GM19193 (cell line): ENCODE results near the gene MPC1.
A peak's percentile ranks its signal among the peaks of the same experiment; 100 is the strongest.

Source experiments
- POLR2A ChIP-seq: IDR thresholded peaks from 4 replicates; pipeline ENCODE4 v1.6.1; 2011; ENCODE audit not compliant: insufficient read depth, insufficient read length; ENCODE audit errors: extremely low read depth

The MPC1 gene

GRCh38 chr6:166382933-166383801 is at the start of gene MPC1:
Gene MPC1, minus strand, starts transcription at chr6:166382940. Its CDS starts 64 bp downstream, at chr6:166382876.
- peak; percentile 78 for TF ChIP-seq POLR2A

GRCh38 chr6:166430269-166430668 is 47.5 kb upstream of the MPC1 start:
- no peak for TF ChIP-seq POLR2A

GRCh38 chr6:166424431-166424830 is 41.7 kb upstream of the MPC1 start:
- TF ChIP-seq POLR2A: no peak

- TF ChIP-seq POLR2A: no peak
Measured at GRCh38 chr6:166423781-166424180, 41.0 kb upstream of the MPC1 start.

- no peak for TF ChIP-seq POLR2A
Measured at GRCh38 chr6:166423051-166423745, 40.5 kb upstream of the MPC1 start.

GRCh38 chr6:166422201-166422940 is 39.6 kb upstream of the MPC1 start:
- TF ChIP-seq POLR2A: no peak

- no peak for TF ChIP-seq POLR2A
Measured at GRCh38 chr6:166420351-166420750, 37.6 kb upstream of the MPC1 start.

- no peak for TF ChIP-seq POLR2A
Measured at GRCh38 chr6:166419717-166420116, 37.0 kb upstream of the MPC1 start.

- no peak for TF ChIP-seq POLR2A
Measured at GRCh38 chr6:166419286-166419685, 36.5 kb upstream of the MPC1 start.

- TF ChIP-seq POLR2A: no peak
Measured at GRCh38 chr6:166418691-166419143, 36.0 kb upstream of the MPC1 start.

- TF ChIP-seq POLR2A: no peak
Measured at GRCh38 chr6:166417285-166417691, 34.5 kb upstream of the MPC1 start.

GRCh38 chr6:166415833-166416347 is 33.1 kb upstream of the MPC1 start:
- no peak for TF ChIP-seq POLR2A

GRCh38 chr6:166415306-166415705 is 32.6 kb upstream of the MPC1 start:
- no peak for TF ChIP-seq POLR2A

- no peak for TF ChIP-seq POLR2A
Measured at GRCh38 chr6:166413491-166413951, 30.8 kb upstream of the MPC1 start.

GRCh38 chr6:166412911-166413384 is 30.2 kb upstream of the MPC1 start:
- TF ChIP-seq POLR2A: no peak
